ENCODE data around the gene ARMC2. TPM values are rescaled to one million over a fixed set of nuclear protein-coding genes. Genes with fewer than 3 reads are reported as not detected.
"Not testable (repeated sequence)": the region's sequence is repeated elsewhere in the genome, so short reads cannot be mapped to it uniquely, and the experiment has no call there.

The ARMC2 gene
- polyA plus RNA-seq, 3 donors, result 1.7 to 7.4 (median 3.5) TPM

DNA sequence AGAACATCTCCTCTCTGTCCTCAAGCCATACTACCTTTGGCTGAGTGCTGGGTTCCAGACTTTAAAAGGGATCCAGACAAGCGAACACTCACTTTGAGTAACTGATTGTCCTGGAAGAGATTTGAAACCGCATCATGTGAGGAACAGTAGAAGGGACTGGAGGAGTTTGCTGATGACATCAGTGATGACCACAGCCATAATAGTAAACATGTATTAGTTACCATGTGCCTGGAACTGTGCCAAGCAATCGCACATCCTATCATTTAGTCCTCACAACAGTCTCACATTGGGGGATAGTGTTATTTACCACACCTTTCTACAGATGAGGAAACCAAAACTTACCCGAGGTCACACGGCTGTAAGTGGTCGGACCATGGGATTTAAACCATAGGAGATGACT lies 39.8 kb downstream of the ARMC2 start:
- Histone ChIP-seq H3K4me2 (replicated peaks; ENCODE audit: extremely low read depth, low read length, poor library complexity, severe bottlenecking) (no peak overlapping the region), H3K36me3 (replicated peaks in 1 of 2; ENCODE audit: control insufficient read depth in 1 of 2, insufficient read depth in 2 of 2, low read length in 2 of 2) (no peaks in the 10 kb centered on the region), H3K27me3 (ENCODE audit: control insufficient read depth in 2 of 2, insufficient read depth in 2 of 2, low read length in 2 of 2) (no peaks in the 10 kb centered on the region), H3K27ac (ENCODE audit: low read depth in 1 of 2, low read length in 2 of 2) (no peak overlapping the region), H3K4me1 (ENCODE audit: control insufficient read depth in 1 of 2, insufficient read depth in 2 of 2, low read length in 2 of 2) (peaks cover 12 to 18% of the 10 kb centered on the region in 2 donors), H4K20me1 (ENCODE audit: insufficient read depth, low read length) (no peaks in the 10 kb centered on the region), H3K4me3 (replicated peaks in 1 of 3; ENCODE audit: low read depth in 2 of 3, low read length in 3 of 3) (no peak overlapping the region), H3K9me3 (replicated peaks in 1 of 2; ENCODE audit: control insufficient read depth in 1 of 2, insufficient read depth in 1 of 2, low read length in 2 of 2) (no peaks in the 10 kb centered on the region), H2AFZ (ENCODE audit: insufficient read depth, low read depth, low read length, poor library complexity, severe bottlenecking) (no peak overlapping the region), H3K79me2 (ENCODE audit: insufficient read depth, low read length) (no peaks in the 10 kb centered on the region), H3K9ac (ENCODE audit: insufficient read depth, low read length, poor library complexity, severe bottlenecking) (no peak overlapping the region)
- Mint-ChIP-seq H3K4me3 (no peak overlapping the region), H3K27ac (no peak overlapping the region), H3K27me3 (ENCODE audit: low read depth in 3 of 3) (no peaks in the 10 kb centered on the region), H3K4me1 (peaks cover 20% of the 10 kb centered on the region), H3K36me3 (peaks cover 0 to 8% of the 10 kb centered on the region in 2 donors), H3K9me3 (peaks cover 0 to 3% (median 0%) of the 10 kb centered on the region in 7 donors)
- intact Hi-C loops (cut with micrococcal nuclease), result loop anchor here in 1 of 2 donors (5.0 kb wide), 1 partner anchor 346 kb away; no protein-coding TSS in a partner anchor
- no CpG with 5 or more reads among the region's 6 CpGs for WGBS (ENCODE audit: insufficient coverage)
- no peak for TF ChIP-seq CTCF (IDR thresholded peaks at IDR 0.05)
- no peak for DNase-seq

DNA sequence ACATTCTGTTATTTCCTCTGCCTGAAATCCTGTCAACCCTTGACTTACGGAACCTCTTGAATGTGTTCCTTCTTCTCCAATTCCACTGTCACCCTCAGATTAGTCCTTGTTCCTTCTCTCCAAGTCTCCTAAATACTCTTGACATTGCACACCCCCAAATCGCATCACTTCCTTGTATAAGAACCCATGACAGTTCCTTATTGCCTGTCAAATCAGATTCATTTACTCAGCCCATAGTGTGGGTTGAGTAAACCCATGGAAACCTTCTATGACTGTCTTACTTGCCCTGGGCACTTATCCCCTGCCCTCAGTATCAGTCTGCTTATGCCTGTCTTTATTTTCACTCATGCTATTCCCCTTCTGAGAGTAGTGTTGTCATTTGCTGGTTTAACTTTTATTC lies 40.5 kb downstream of the ARMC2 start:
- Histone ChIP-seq H3K4me2 (replicated peaks; ENCODE audit: extremely low read depth, low read length, poor library complexity, severe bottlenecking) (no peak overlapping the region), H4K20me1 (ENCODE audit: insufficient read depth, low read length) (no peaks in the 10 kb centered on the region), H3K79me2 (ENCODE audit: insufficient read depth, low read length) (no peaks in the 10 kb centered on the region), H3K9ac (ENCODE audit: insufficient read depth, low read length, poor library complexity, severe bottlenecking) (no peak overlapping the region), H3K4me3 (replicated peaks in 1 of 3; ENCODE audit: low read depth in 2 of 3, low read length in 3 of 3) (no peak overlapping the region), H3K27me3 (ENCODE audit: control insufficient read depth in 2 of 2, insufficient read depth in 2 of 2, low read length in 2 of 2) (no peaks in the 10 kb centered on the region), H3K36me3 (replicated peaks in 1 of 2; ENCODE audit: control insufficient read depth in 1 of 2, insufficient read depth in 2 of 2, low read length in 2 of 2) (no peaks in the 10 kb centered on the region), H3K4me1 (ENCODE audit: control insufficient read depth in 1 of 2, insufficient read depth in 2 of 2, low read length in 2 of 2) (peaks cover 13 to 16% of the 10 kb centered on the region in 2 donors), H3K27ac (ENCODE audit: low read depth in 1 of 2, low read length in 2 of 2) (no peak overlapping the region), H2AFZ (ENCODE audit: insufficient read depth, low read depth, low read length, poor library complexity, severe bottlenecking) (no peak overlapping the region), H3K9me3 (replicated peaks in 1 of 2; ENCODE audit: control insufficient read depth in 1 of 2, insufficient read depth in 1 of 2, low read length in 2 of 2) (no peaks in the 10 kb centered on the region)
- H3K27ac Mint-ChIP-seq, result peak overlapping the region in 5 of 7 donors; percentile 15 to 73 (median 56)
- TF ChIP-seq CTCF (IDR thresholded peaks at IDR 0.05), result no peak
- H3K4me3 Mint-ChIP-seq, result no peak overlapping the region
- H3K9me3 Mint-ChIP-seq, result peaks cover 0 to 3% (median 0%) of the 10 kb centered on the region in 7 donors
- peaks cover 20% of the 10 kb centered on the region for H3K4me1 Mint-ChIP-seq
- DNase-seq, result peak; percentile 38 to 60 (median 39)
- 45% methylated on average over 1 of the region's 2 CpGs for WGBS (ENCODE audit: insufficient coverage)
- peaks cover 0 to 8% of the 10 kb centered on the region in 2 donors for H3K36me3 Mint-ChIP-seq
- no peaks in the 10 kb centered on the region for H3K27me3 Mint-ChIP-seq (ENCODE audit: low read depth in 3 of 3)
- intact Hi-C loops (cut with micrococcal nuclease), result loop anchor here in 1 of 2 donors (5.0 kb wide), 1 partner anchor 346 kb away; no protein-coding TSS in a partner anchor

DNA sequence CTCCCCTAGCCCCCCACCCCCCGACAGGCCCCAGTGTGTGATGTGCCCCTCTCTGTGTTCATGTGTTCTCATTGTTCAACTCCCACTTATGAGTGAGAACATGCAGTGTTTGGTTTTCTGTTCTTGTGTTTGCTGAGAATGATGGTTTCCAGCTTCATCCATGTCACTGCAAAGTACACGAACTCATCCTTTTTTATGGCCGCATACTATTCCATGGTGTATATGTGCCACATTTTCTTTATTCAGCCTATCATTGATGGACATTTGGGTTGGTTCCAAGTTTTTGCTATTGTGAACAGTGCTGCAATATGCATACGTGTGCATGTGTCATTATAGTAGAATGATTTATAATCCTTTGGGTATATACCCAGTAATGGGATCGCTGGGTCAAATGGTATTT lies 42.7 kb downstream of the ARMC2 start:
- H3K4me1 Mint-ChIP-seq, result peaks cover 18% of the 10 kb centered on the region
- not testable (repeated sequence) for H3K9ac ChIP-seq (ENCODE audit: insufficient read depth, low read length, poor library complexity, severe bottlenecking); H3K27ac ChIP-seq (ENCODE audit: low read depth in 1 of 2, low read length in 2 of 2); H3K36me3 Mint-ChIP-seq; H3K9me3 ChIP-seq (replicated peaks in 1 of 2; ENCODE audit: control insufficient read depth in 1 of 2, insufficient read depth in 1 of 2, low read length in 2 of 2); H3K4me3 Mint-ChIP-seq; H3K79me2 ChIP-seq (ENCODE audit: insufficient read depth, low read length); H3K9me3 Mint-ChIP-seq; H2AFZ ChIP-seq (ENCODE audit: insufficient read depth, low read depth, low read length, poor library complexity, severe bottlenecking); H3K4me2 ChIP-seq (replicated peaks; ENCODE audit: extremely low read depth, low read length, poor library complexity, severe bottlenecking); H3K27ac Mint-ChIP-seq; H3K36me3 ChIP-seq (replicated peaks in 1 of 2; ENCODE audit: control insufficient read depth in 1 of 2, insufficient read depth in 2 of 2, low read length in 2 of 2); H3K27me3 Mint-ChIP-seq (ENCODE audit: low read depth in 3 of 3); H3K4me3 ChIP-seq (replicated peaks in 1 of 3; ENCODE audit: low read depth in 2 of 3, low read length in 3 of 3); DNase-seq; H3K27me3 ChIP-seq (ENCODE audit: control insufficient read depth in 2 of 2, insufficient read depth in 2 of 2, low read length in 2 of 2); H4K20me1 ChIP-seq (ENCODE audit: insufficient read depth, low read length)
- peaks cover 12 to 18% of the 10 kb centered on the region in 2 donors for H3K4me1 ChIP-seq (ENCODE audit: control insufficient read depth in 1 of 2, insufficient read depth in 2 of 2, low read length in 2 of 2)
- intact Hi-C loops (cut with micrococcal nuclease), result loop anchor here (5.0 to 10.0 kb wide), 5 partner anchors 44 to 349 kb away; partner anchors contain the start of gene ARMC2 (in 1 of the 2)
- no CpG with 5 or more reads among the region's 5 CpGs for WGBS (ENCODE audit: insufficient coverage)

Data from CD14-positive monocyte (primary cell).